22Rv1 (cell line): ENCODE measurements around the gene ABO.

Source experiments
- CTCF ChIP-seq: fragments of 450-650 bp; IDR thresholded peaks from 2 replicates; pipeline ENCODE4 v1.5.1; 2017; ENCODE audit warnings: mild to moderate bottlenecking
- ZFX ChIP-seq: fragments of 450-650 bp; IDR thresholded peaks from 2 replicates; pipeline ENCODE4 v1.6.1; 2017; ENCODE audit warnings: antibody characterized with exemption, borderline replicate concordance

GRCh38 chr9:133246562-133246961 lies 28.4 kb downstream of the ABO start:
- TF ChIP-seq CTCF (no peak), ZFX (no peak)
